SK-N-DZ (cell line): ENCODE results near the gene TACR2.
"Not testable (repeated sequence)": the region's sequence is repeated elsewhere in the genome, so short reads cannot be mapped to it uniquely, and the experiment has no call there.

Experiments
- DNase-seq: peaks from one replicate; pipeline ENCODE4 v3.0.0-alpha.2; 2015; ENCODE audit warnings: low spot score

TACR2 gene

GRCh38 chr10:69451209-69451783, 34.6 kb upstream of the TACR2 start, which contains the start of gene TSPAN15:
Gene TSPAN15 (plus strand): TSS chr10:69451465. CDS start chr10:69451595, 130 bp downstream.
- DNase-seq: peak; percentile 87

- DNase-seq: not testable (repeated sequence)
Observed at GRCh38 chr10:69450395-69450794, 33.7 kb upstream of the TACR2 start.

- DNase-seq: peak; percentile 90
Observed at GRCh38 chr10:69449841-69450240, 33.1 kb upstream of the TACR2 start.

GRCh38 chr10:69446650-69447151, 30.0 kb upstream of the TACR2 start:
- no peak for DNase-seq

- no peak for DNase-seq
Observed at GRCh38 chr10:69446229-69446628, 29.5 kb upstream of the TACR2 start.

- no peak for DNase-seq
Observed at GRCh38 chr10:69445041-69445440, 28.3 kb upstream of the TACR2 start.

GRCh38 chr10:69443354-69443753, 26.6 kb upstream of the TACR2 start:
- DNase-seq: no peak

GRCh38 chr10:69439813-69440506, 23.2 kb upstream of the TACR2 start:
- DNase-seq: no peak

- DNase-seq: no peak
Observed at GRCh38 chr10:69439350-69439739, 22.6 kb upstream of the TACR2 start.

GRCh38 chr10:69438536-69439349, 22.0 kb upstream of the TACR2 start:
- DNase-seq: no peak

GRCh38 chr10:69437321-69438259, 20.9 kb upstream of the TACR2 start:
- DNase-seq: no peak

- no peak for DNase-seq
Observed at GRCh38 chr10:69435966-69436520, 19.3 kb upstream of the TACR2 start.

GRCh38 chr10:69434926-69435325, 18.2 kb upstream of the TACR2 start:
- no peak for DNase-seq

- no peak for DNase-seq
Observed at GRCh38 chr10:69434169-69434568, 17.5 kb upstream of the TACR2 start.

GRCh38 chr10:69428165-69428564, 11.4 kb upstream of the TACR2 start:
- DNase-seq: no peak

GRCh38 chr10:69426376-69426727, 9.6 kb upstream of the TACR2 start:
- no peak for DNase-seq

GRCh38 chr10:69425511-69426298, 9.0 kb upstream of the TACR2 start:
- no peak for DNase-seq

GRCh38 chr10:69425041-69425440, 8.3 kb upstream of the TACR2 start:
- no peak for DNase-seq

GRCh38 chr10:69422676-69423075, 6.0 kb upstream of the TACR2 start:
- DNase-seq: no peak

- no peak for DNase-seq
Observed at GRCh38 chr10:69421611-69422308, 5.0 kb upstream of the TACR2 start.
